D721Med (cell line): ENCODE data around the gene RS1.

Experiments used
- DNase-seq: peaks from one replicate; pipeline ENCODE4 v3.0.0; 2011; ENCODE audit warnings: low spot score; ENCODE audit not compliant: insufficient read length
- FAIRE-seq: peaks from 2 replicates; lab custom pipeline; 2011; peaks lifted over from hg19 to GRCh38; lab: Jason Lieb, UNC
- CTCF ChIP-seq: IDR thresholded peaks from 2 replicates; pipeline ENCODE4 v1.5.1; 2012; ENCODE audit warnings: mild to moderate bottlenecking, control low read depth; ENCODE audit not compliant: insufficient read depth; ENCODE audit errors: missing control alignments

The RS1 gene

DNA sequence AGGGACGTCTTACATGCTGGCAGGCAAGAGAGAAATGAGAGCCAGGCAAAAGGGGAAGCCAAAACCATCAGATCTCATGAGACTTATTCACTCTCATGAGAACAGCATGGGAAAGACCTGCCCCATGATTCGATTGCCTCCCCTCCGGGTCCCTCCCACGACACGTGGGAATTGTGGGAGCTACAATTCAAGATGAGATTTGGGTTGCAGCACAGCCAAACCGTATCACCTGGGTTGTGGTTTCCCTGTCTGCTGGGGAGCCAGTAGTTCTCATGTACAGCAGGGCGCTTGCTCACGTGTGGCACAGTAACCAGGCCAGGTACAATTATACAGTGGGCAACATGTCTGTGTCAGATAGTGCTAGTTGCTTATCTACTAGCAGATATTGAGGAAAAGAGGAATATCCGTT is 11.1 kb upstream of the RS1 start:
- no peak for FAIRE-seq
- DNase-seq, result no peak
- no peak for TF ChIP-seq CTCF

DNA sequence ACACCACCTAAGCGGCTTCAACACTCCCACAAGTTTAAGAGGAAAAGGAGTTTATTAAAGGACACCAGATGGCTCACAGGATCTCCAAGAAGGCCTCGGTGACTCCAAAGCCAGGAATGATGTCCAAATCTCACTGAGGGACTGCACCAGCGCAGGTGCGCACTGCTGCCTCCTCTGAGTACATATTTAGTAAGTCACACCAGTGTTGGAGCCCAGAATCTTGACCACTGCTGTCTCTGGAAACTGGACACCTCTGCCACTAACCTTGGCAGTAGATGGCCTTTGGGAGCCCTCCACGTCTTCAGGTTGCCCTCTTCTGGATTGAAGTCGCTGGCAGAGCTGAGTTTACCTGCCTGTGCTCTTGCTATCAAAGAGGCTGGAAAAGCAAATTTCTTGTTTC is 10.1 kb upstream of the RS1 start:
- no peak for FAIRE-seq
- DNase-seq, result no peak
- TF ChIP-seq CTCF, result no peak

DNA sequence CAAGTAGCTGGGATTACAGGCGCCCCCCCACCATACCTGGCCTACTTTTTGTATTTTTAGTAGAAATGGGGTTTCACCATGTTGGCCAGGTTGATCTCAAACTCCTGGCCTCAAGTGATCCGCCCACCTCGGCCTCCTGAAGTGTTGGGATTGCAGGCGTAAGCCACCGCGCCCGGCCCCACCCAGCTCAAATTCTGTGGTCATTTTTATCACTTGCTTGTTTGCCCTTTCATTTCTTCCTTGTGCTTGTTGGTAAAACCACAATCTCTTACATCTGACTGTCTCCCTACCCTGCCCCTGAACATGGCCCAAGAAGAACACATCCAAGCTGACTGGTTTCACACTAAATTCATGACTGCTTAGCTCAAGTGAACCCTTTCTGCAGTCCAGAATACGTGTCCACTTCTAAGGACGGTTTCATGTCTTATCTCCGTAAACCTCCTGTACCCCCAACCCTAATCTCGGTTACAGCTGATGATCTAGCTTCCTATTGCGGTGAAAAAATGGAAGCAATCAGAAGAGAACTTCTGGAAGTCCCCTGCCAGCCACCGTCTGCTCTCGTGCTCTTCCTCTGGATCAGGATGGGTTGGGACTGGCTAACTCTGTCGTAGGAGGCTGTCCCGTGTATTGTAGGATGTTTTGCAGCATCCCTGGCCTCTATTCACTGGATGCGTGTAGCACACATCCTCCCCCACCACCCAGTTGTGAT is 5.4 kb upstream of the RS1 start:
- no peak for TF ChIP-seq CTCF
- DNase-seq (no peak), FAIRE-seq (no peak)

DNA sequence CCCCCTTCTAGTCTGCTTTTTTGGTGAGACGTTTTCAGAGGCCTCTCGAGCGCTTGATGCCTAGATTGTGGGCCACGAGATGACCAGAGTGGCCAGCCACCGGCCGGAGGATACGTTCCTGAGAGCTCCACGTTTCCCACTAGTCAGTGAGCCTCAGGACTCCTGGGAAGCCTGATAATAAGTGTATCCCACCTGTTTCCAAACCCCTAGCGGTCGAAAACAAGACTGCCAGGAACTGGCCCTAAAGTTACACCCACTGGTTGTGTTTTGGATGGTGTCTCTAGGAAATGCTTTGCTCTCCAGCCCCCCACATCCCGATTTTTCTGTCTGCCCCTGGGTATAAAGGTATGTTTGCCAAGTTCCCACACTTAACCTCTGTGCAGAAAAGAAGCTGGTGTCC is 4.6 kb upstream of the RS1 start:
- no peak for TF ChIP-seq CTCF
- DNase-seq (no peak), FAIRE-seq (no peak)

DNA sequence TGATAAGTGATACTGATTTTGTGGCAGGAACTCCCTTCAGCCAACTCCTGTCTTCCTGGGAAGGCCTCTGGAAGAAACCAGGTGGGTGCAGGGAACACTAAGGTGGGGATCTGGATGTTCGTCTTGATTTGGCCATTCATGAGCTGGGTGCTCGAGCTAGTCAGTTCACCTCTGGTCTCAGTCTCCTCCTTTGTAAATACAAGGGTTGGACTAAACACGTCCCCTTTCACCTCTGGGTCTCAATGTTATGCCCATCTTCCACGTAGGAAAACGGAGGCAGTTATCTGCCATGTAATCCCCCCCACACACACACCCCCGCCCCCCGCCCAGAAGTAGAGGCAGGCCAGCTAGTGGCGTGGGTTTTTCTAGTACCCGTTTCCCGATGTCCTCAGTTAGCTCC is 4.1 kb upstream of the RS1 start:
- FAIRE-seq (no peak), DNase-seq (no peak)
- no peak for TF ChIP-seq CTCF

- TF ChIP-seq CTCF, result no peak
- FAIRE-seq, result peak; percentile 46
- peak; percentile 43 for DNase-seq
Observed at GRCh38 chrX:18674788-18675735, 3.2 kb upstream of the RS1 start.
